ENCODE results near the gene COX19. TPM values are rescaled to one million over a fixed set of nuclear protein-coding genes. Genes with fewer than 3 reads are reported as not detected.

COX19 gene
- total and polyA plus RNA-seq, 7 donors = 5.1 to 12.7 (median 9.2) TPM

GRCh38 chr7:931871-932650 lies 43.3 kb downstream of the COX19 start:
- peaks cover 0 to 5% (median 0%) of the 10 kb centered on the region in 4 donors for H3K36me3 ChIP-seq
- WGBS, 2 donors = 91 to 92% methylated on average over 21 of the region's 21 CpGs
- peaks cover 0 to 19% (median 13%) of the 10 kb centered on the region in 4 donors for H3K4me1 ChIP-seq
- no peak overlapping the region for H3K4me3 ChIP-seq
- intact Hi-C loops (cut with DNase I) = no loop called here
- no peak for TF ChIP-seq EP300 (IDR thresholded peaks at IDR 0.05)
- no peak for TF ChIP-seq CTCF (IDR thresholded peaks at IDR 0.05)
- no peak for TF ChIP-seq POLR2A (IDR thresholded peaks at IDR 0.05)
- TF ChIP-seq POLR2AphosphoS5 (IDR thresholded peaks at IDR 0.05) = no peak
- no peaks in the 10 kb centered on the region for H3K9me3 ChIP-seq
- no peak overlapping the region for H3K27ac ChIP-seq
- DNase-seq = peak; percentile 52
- no peaks in the 10 kb centered on the region for H3K27me3 ChIP-seq

GRCh38 chr7:930975-931758 lies 44.2 kb downstream of the COX19 start:
- peak; percentile 53 for DNase-seq
- H3K4me1 ChIP-seq = peaks cover 0 to 24% (median 14%) of the 10 kb centered on the region in 4 donors
- peaks cover 0 to 5% (median 0%) of the 10 kb centered on the region in 4 donors for H3K36me3 ChIP-seq
- 80 to 83% methylated on average over 29 of the region's 29 CpGs for WGBS, 2 donors
- peak overlapping the region in 1 of 4 donors; percentile 39 for H3K27ac ChIP-seq
- intact Hi-C loops (cut with DNase I) = no loop called here
- no peak for TF ChIP-seq POLR2A (IDR thresholded peaks at IDR 0.05)
- TF ChIP-seq POLR2AphosphoS5 (IDR thresholded peaks at IDR 0.05) = no peak
- no peak for TF ChIP-seq CTCF (IDR thresholded peaks at IDR 0.05)
- TF ChIP-seq EP300 (IDR thresholded peaks at IDR 0.05) = no peak
- no peaks in the 10 kb centered on the region for H3K9me3 ChIP-seq
- H3K4me3 ChIP-seq = no peak overlapping the region
- no peaks in the 10 kb centered on the region for H3K27me3 ChIP-seq

GRCh38 chr7:929311-929711 lies 46.0 kb downstream of the COX19 start:
- no peaks in the 10 kb centered on the region for H3K9me3 ChIP-seq
- TF ChIP-seq EP300 (IDR thresholded peaks at IDR 0.05) (no peak), POLR2A (IDR thresholded peaks at IDR 0.05) (no peak)
- intact Hi-C loops (cut with DNase I) = no loop called here
- H3K4me1 ChIP-seq = peaks cover 0 to 42% (median 30%) of the 10 kb centered on the region in 4 donors
- H3K4me3 ChIP-seq = no peak overlapping the region
- no peaks in the 10 kb centered on the region for H3K27me3 ChIP-seq
- no peaks in the 10 kb centered on the region for H3K36me3 ChIP-seq
- peak overlapping the region; percentile 52 to 81 (median 74) for H3K27ac ChIP-seq
- peak; percentile 57 for DNase-seq
- 76 to 83% methylated on average over 14 of the region's 14 CpGs for WGBS, 2 donors

GRCh38 chr7:927031-927671 lies 48.2 kb downstream of the COX19 start:
- H3K4me1 ChIP-seq = peaks cover 0 to 50% (median 32%) of the 10 kb centered on the region in 4 donors

More at GRCh38 chr7:927031-927671, 48.2 kb downstream of the COX19 start:
- Histone ChIP-seq H3K36me3 (no peaks in the 10 kb centered on the region), H3K27ac (peak overlapping the region; percentile 12 to 81 (median 74)), H3K9me3 (no peaks in the 10 kb centered on the region), H3K4me3 (no peak overlapping the region), H3K27me3 (no peaks in the 10 kb centered on the region)
- TF ChIP-seq POLR2AphosphoS5 (IDR thresholded peaks at IDR 0.05) (peak in 1 of 4 donors; percentile 24), EP300 (IDR thresholded peaks at IDR 0.05) (no peak), CTCF (IDR thresholded peaks at IDR 0.05) (no peak)
- intact Hi-C loops (cut with DNase I) = no loop called here
- DNase-seq = peak; percentile 54
- 19 to 73% methylated on average over 21 of the region's 21 CpGs for WGBS, 2 donors
